H1 (cell line): ENCODE data around the gene MYO15B. TPM values are rescaled to one million over a fixed set of nuclear protein-coding genes. Genes with fewer than 3 reads are reported as not detected.

Experiments
- CBX5 ChIP-seq: fragments of 300-800, 300-1000 bp; sonication (generic); IDR thresholded peaks from 2 replicates; pipeline ENCODE4 v1.7.1; 2016; ENCODE audit warnings: antibody characterized with exemption, low read length, low read depth
- EZH2 ChIP-seq: fragments of 200-600 bp; sonication (generic); IDR thresholded peaks from 2 replicates; pipeline ENCODE4 v1.7.1; 2012; ENCODE audit warnings: low read depth, mild to moderate bottlenecking, moderate library complexity, low read length, inconsistent platforms; ENCODE audit not compliant: severe bottlenecking
- KDM4A ChIP-seq: IDR thresholded peaks from one replicate; pipeline ENCODE4 v1.7.1; 2012; ENCODE audit warnings: low read depth, mild to moderate bottlenecking, moderate library complexity, low read length, inconsistent platforms; ENCODE audit not compliant: severe bottlenecking
- PHF8 ChIP-seq: fragments of 200-600 bp; sonication (generic); conservative IDR thresholded peaks from 2 replicates; pipeline ENCODE4 v1.7.1; 2012; ENCODE audit warnings: low read depth, mild to moderate bottlenecking, inconsistent platforms, low read length, moderate library complexity
- SAP30 ChIP-seq: fragments of 300-600 bp; sonication (generic); IDR thresholded peaks from 2 replicates; pipeline ENCODE4 v1.7.1; 2012; ENCODE audit warnings: low read length, moderate library complexity, mild to moderate bottlenecking, inconsistent platforms; ENCODE audit not compliant: insufficient read depth, insufficient replicate concordance
- SIN3A ChIP-seq, 2 experiments: IDR thresholded peaks in 1 of 2; conservative IDR thresholded peaks in 1 of 2; 2 replicates each; pipeline ENCODE4 v1.6.1; 2011 to 2012; ENCODE audit warnings: low read length in 2 of 2, improper control_type of control experiment in 1 of 2, low read depth in 1 of 2, mild to moderate bottlenecking in 1 of 2
- ZNF274 ChIP-seq: IDR thresholded peaks from 2 replicates; pipeline ENCODE4 v1.7.0; 2012; ENCODE audit warnings: low read length, borderline replicate concordance; ENCODE audit errors: extremely low read depth
- polyA plus RNA-seq, 7 experiments: library from polyadenylated mRNA; depleted of rRNA in 3 of 7; stranded (reverse) in 5 of 7; unstranded in 2 of 7; fragments of >200 nt in 5 of 7; fragments of 200-250 nt in 2 of 7; gene quantifications; 1 replicate in 5 of 7; 2 replicates in 1 of 7; 4 replicates in 1 of 7; pipeline versions ENCODE4 v1.2.1 to v1.2.3, GENCODE V29; 2011 to 2013; ENCODE audit warnings: missing spikeins in 2 of 7, mixed read lengths in 2 of 7
- total RNA-seq: library from RNA; stranded (reverse); fragmentation: NEBNext Ultra II Directional; extraction: Animal tissue kit (Norgen Biotek cat#: 25700); gene quantifications from 2 replicates; pipeline ENCODE4 v1.2.1, GENCODE V29; 2021

Gene MYO15B
- total and polyA plus RNA-seq, 2 of the 8 experiments (the other 6 are each of a cell fraction or from before 2014, with no cell fraction given): 7.1 to 11.2 TPM

- no peak for TF ChIP-seq SAP30
- TF ChIP-seq CBX5: no peak
- no peak for TF ChIP-seq PHF8
- TF ChIP-seq ZNF274: no peak
- TF ChIP-seq SIN3A (conservative IDR thresholded peaks at IDR 0.05 in 1 of 2, IDR thresholded peaks at IDR 0.05 in 1 of 2; ENCODE audit: low read depth in 1 of 2, low read length in 2 of 2): no peak
- no peak for TF ChIP-seq EZH2
- no peak for TF ChIP-seq KDM4A
Observed at GRCh38 chr17:75662511-75662910, 74.9 kb downstream of the MYO15B start (continued).
